Fibroblast of villous mesenchyme (primary cell): ENCODE results near the gene TMTC1. TPM values are rescaled to one million over a fixed set of nuclear protein-coding genes. Genes with fewer than 3 reads are reported as not detected.

ENCODE experiments used
- DNase-seq: peaks from one replicate; pipeline ENCODE4 v3.0.0-alpha.2; 2010; ENCODE audit warnings: low read depth
- H3K4me3 ChIP-seq: 2 replicates; pipeline ENCODE4 v1.5.1; 2011; ENCODE audit warnings: low read depth, mild to moderate bottlenecking, low read length
- total RNA-seq: library from RNA; depleted of rRNA; stranded (reverse); fragments of >200 nt; gene quantifications from 2 replicates; pipeline ENCODE4 v1.2.3, GENCODE V29; 2012
- TF ChIP-seq, protein P1 (sequence below): IDR thresholded peaks from 2 replicates; pipeline ENCODE4 v1.5.1; 2012; ENCODE audit warnings: low read depth, mild to moderate bottlenecking, low read length; ENCODE audit not compliant: insufficient read depth

TMTC1 gene
- total RNA-seq, 1 donor = 33.2 TPM

DNA sequence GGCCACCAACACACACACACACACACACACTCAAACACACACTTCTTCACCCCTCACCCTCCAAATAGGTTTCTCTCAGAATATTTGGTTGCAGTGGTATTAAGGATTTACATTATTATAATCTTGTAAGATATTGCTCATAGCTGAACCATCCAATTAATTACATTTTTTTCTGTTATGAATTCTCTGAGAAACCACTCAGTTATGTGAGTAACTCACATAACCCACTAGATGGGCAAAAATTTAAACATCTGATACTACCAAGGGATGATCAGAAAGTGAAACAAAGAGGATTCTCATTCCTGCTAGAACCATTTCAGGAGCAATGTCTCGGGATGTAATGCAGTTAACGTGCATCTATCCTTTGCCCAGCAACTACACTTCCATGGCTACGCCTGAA is 31.6 kb downstream of the TMTC1 start:
- DNase-seq = no peak
- TF ChIP-seq, protein P1, sequence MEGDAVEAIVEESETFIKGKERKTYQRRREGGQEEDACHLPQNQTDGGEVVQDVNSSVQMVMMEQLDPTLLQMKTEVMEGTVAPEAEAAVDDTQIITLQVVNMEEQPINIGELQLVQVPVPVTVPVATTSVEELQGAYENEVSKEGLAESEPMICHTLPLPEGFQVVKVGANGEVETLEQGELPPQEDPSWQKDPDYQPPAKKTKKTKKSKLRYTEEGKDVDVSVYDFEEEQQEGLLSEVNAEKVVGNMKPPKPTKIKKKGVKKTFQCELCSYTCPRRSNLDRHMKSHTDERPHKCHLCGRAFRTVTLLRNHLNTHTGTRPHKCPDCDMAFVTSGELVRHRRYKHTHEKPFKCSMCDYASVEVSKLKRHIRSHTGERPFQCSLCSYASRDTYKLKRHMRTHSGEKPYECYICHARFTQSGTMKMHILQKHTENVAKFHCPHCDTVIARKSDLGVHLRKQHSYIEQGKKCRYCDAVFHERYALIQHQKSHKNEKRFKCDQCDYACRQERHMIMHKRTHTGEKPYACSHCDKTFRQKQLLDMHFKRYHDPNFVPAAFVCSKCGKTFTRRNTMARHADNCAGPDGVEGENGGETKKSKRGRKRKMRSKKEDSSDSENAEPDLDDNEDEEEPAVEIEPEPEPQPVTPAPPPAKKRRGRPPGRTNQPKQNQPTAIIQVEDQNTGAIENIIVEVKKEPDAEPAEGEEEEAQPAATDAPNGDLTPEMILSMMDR = no peak
- no peak overlapping the region for H3K4me3 ChIP-seq

DNA sequence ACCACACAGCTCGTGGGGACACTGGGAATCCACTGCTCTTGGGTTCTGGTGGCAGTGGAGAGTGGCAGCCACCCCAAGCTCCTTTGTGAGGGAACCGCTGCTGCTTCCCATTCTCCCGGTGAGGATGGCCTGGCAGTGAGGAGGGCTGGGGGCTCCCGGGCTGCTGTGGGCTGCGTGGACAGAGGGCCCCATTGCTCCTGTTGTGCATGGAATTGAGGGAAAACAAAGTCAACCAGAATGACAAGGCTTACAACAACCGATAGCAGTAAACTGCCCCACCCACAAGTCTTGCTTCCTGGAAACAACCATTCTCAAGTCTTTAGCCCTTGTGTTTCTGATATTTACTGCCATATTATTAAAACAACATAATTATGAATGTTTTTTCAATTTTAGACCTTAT is 32.1 kb downstream of the TMTC1 start:
- no peak overlapping the region for H3K4me3 ChIP-seq
- TF ChIP-seq, protein P1 = no peak
- no peak for DNase-seq

DNA sequence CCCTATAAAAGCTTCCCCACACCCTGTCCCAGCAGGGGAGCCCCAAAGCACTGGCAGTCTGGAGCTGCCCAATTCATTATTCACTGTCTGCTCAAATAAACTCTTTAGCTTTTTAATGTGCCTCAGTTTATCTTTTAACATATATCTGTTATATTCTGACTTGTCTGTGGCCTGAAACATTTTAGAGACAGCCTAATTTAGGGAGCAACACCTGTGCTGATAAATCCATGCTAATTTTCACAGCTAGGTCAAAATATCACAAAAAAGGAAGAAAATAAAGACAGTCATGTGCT is 32.9 kb downstream of the TMTC1 start:
- DNase-seq = no peak
- H3K4me3 ChIP-seq = no peak overlapping the region
- TF ChIP-seq, protein P1 = no peak

GRCh38 chr12:29750131-29750927 is 33.4 kb downstream of the TMTC1 start:
- TF ChIP-seq, protein P1 = no peak
- no peak overlapping the region for H3K4me3 ChIP-seq
- no peak for DNase-seq

DNA sequence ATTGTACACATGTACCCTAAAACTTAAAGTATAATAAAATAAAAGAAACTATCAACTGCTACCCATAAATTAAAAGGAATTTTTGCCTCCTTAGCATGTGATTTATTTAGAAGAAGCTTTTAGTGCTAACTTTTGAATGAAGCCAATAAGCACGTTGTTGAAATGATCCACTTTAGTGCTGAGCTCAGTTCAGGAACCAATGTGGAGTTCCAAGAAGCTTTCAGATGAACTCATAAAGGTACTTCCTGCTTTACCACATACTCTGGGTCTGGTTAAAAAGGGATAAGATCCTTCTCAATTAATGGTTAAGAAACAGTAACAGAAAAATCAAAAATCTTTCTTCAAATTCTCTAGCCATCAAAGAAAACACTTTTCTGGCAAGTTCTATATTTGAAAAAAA is 39.4 kb downstream of the TMTC1 start:
- TF ChIP-seq, protein P1 = no peak
- H3K4me3 ChIP-seq = no peak overlapping the region
- no peak for DNase-seq

GRCh38 chr12:29743801-29744200 is 39.9 kb downstream of the TMTC1 start:
- TF ChIP-seq, protein P1 = no peak
- no peak overlapping the region for H3K4me3 ChIP-seq
- DNase-seq = peak; percentile 90

- H3K4me3 ChIP-seq = no peak overlapping the region
- no peak for DNase-seq
- TF ChIP-seq, protein P1 = no peak
These were observed 40.7 kb downstream of the TMTC1 start for GRCh38 chr12:29743077-29743476.
